Measurements from ENCODE around the gene DUSP22. TPM values are rescaled to one million over a fixed set of nuclear protein-coding genes. Genes with fewer than 3 reads are reported as not detected.

The DUSP22 gene
- polyA plus RNA-seq, 1 experiment = 5.4 TPM

DNA sequence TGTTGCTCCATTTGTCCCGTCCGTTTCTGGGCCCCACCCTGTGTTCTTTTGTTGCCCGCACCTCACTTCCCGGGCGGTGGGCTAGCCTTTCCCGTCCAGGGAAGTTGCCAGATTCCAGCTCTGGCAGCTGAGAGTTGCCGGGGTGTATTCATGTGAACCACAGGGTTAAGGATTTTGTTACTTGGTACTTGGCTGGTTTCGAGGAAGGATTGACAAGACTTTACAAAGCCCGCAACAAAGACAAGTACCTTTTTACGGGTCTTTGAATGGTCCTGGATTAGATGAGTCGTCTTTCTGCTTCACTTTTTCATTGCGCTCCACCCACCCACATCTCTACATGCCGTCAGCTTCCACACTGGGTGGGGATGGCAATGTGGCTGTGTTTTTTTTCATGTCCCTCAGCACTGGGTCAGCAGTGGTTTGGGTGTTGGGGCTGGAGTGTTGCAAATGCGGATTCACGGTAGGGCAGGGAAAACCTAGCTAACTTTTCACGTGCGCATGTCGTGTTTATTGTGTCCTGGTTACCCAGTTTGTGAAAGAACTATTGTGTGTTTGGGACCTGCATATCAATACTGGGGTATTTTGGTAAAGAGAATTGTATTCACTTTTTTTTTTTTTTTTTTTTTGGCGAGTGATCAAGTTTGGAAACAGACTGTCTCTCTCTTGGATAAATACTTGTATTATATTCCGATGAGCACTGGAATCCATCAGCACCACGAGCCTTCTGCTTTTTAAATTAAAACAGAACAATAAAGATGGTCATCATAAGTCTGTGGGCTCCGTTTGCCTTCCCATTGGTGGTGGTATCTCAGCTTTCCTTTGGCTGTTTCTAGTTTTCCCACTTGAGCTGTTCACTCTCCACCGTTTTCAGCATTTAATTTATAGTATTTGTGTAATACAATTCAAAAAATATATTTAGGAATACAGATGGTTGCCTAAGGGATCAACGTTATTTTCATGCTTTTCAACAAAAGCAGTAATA lies 1.2 kb downstream of the DUSP22 start:
- Histone ChIP-seq H3K9me3 (ENCODE audit: control insufficient read depth, insufficient read depth, low read length) (peaks cover 45% of the 10 kb centered on the region), H3K27me3 (ENCODE audit: control insufficient read depth, insufficient read depth, low read length) (no peaks in the 10 kb centered on the region), H3K4me3 (ENCODE audit: low read depth, low read length) (peak overlapping the region; percentile 72), H3K27ac (ENCODE audit: low read depth, low read length) (peak overlapping the region; percentile 47)
- ChIA-PET POLR2A (interaction anchor here (0.6 to 0.7 kb wide), 2 partner anchors 11 to 35 kb away, joined by 3 to 13 read pairs; no protein-coding TSS in a partner anchor), CTCF (interaction anchor here (0.7 to 1.3 kb wide), 2 partner anchors 17 to 314 kb away, joined by 3 to 9 read pairs; no protein-coding TSS in a partner anchor)
- DNase-seq (ENCODE audit: low read depth, low spot score) = no peak
- TF ChIP-seq, protein P1, sequence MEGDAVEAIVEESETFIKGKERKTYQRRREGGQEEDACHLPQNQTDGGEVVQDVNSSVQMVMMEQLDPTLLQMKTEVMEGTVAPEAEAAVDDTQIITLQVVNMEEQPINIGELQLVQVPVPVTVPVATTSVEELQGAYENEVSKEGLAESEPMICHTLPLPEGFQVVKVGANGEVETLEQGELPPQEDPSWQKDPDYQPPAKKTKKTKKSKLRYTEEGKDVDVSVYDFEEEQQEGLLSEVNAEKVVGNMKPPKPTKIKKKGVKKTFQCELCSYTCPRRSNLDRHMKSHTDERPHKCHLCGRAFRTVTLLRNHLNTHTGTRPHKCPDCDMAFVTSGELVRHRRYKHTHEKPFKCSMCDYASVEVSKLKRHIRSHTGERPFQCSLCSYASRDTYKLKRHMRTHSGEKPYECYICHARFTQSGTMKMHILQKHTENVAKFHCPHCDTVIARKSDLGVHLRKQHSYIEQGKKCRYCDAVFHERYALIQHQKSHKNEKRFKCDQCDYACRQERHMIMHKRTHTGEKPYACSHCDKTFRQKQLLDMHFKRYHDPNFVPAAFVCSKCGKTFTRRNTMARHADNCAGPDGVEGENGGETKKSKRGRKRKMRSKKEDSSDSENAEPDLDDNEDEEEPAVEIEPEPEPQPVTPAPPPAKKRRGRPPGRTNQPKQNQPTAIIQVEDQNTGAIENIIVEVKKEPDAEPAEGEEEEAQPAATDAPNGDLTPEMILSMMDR (IDR thresholded peaks at IDR 0.05; ENCODE audit: low read depth, low read length) = no peak

DNA sequence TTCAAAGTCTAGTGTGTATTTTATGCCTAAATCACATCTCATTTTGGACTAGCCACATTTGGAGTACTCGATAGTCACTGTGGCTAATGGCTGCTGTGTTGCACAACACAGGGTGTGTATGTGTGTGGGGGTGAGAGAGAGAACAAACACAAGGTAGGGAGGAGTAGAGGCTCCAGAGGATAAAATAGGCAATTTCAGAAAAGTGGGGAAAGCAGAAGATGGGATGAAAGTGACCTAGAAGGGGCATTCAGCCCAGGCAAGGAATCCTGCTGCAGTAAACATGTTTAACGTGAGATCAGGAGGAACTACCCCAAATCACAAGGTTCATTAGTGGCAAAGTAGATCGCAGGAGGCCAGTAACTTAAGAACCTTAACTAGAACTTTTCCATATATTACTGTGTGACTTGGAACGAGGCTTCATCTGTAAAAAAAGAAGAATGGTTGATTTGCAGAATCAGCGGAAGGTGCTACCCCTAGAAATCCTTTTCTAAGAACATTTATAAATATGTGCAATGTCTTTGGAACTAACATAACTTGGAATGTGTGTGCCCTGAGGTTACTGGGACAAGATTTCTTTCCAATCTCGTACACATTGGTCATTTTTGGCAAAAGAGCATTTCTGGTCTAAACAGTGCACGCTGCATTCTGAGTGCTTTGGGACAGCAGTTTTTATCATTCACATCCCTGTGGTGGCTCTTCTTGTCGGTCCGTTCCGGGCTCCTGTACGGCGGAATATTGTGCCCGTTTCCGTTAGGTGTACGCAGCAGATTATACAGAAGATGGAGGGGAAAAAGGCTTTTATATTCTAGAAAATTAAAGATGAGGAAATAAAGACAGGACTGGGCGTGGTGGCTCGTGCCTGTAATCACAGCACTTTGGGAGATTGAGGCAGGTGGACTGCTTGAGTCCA lies 2.6 kb downstream of the DUSP22 start:
- no peak overlapping the region for H3K4me3 ChIP-seq (ENCODE audit: low read depth, low read length)
- DNase-seq (ENCODE audit: low read depth, low spot score) = no peak
- ChIA-PET POLR2A (no interaction called here), CTCF (no interaction called here)
- H3K27ac ChIP-seq (ENCODE audit: low read depth, low read length) = no peak overlapping the region
- H3K9me3 ChIP-seq (ENCODE audit: control insufficient read depth, insufficient read depth, low read length) = peaks cover 45% of the 10 kb centered on the region
- TF ChIP-seq, protein P1 (IDR thresholded peaks at IDR 0.05; ENCODE audit: low read depth, low read length) = no peak
- no peaks in the 10 kb centered on the region for H3K27me3 ChIP-seq (ENCODE audit: control insufficient read depth, insufficient read depth, low read length)

DNA sequence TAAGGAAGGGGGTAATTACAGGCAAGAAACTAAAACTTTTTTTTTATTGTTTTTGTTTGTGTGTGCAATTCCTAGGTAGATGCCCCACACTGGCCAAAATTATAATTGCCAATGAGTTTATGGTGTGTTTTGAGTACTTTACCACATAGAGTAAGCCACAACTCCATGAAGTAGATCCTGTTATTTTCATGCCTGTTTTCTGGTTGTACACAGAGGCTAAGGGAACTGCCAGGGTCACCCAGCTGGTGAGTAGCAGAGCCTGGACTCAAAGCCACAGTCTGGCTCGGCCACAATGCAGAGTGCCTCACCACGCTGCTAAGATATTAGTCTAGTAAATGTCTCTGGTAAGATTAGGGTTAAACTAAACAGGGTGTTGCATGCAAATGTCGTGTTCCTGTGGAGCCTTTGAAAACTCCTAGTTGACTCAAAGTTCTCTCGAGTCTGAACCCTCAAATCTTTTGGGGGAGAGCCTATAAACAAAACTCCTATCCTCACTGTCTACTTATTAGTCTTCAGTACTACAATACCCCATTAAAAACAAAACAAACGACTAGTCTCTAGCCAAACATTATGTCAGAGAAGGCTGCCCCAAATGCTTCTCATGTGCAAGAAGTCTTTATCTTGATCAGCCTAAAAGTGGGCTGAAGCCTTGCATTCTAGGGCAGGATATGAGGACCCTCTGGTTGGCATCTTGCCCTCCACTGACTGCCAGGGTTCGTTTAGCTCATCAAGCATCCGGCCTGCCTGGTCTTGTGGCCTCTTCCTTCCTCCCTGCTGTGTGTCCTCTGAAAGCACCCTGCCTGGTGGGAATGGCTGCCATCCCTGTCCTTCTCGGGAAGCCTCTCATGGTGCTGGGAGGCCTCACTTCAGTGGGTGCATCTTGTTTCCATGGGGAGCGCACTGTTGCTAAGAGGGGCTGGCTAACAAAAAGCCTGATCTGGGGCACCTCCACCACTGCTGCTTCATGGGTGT lies 4.2 kb downstream of the DUSP22 start:
- ChIA-PET CTCF (no interaction called here), POLR2A (no interaction called here)
- Histone ChIP-seq H3K9me3 (ENCODE audit: control insufficient read depth, insufficient read depth, low read length) (peaks cover 51% of the 10 kb centered on the region), H3K27ac (ENCODE audit: low read depth, low read length) (no peak overlapping the region), H3K27me3 (ENCODE audit: control insufficient read depth, insufficient read depth, low read length) (no peaks in the 10 kb centered on the region), H3K4me3 (ENCODE audit: low read depth, low read length) (no peak overlapping the region)
- DNase-seq (ENCODE audit: low read depth, low spot score) = no peak
- TF ChIP-seq, protein P1 (IDR thresholded peaks at IDR 0.05; ENCODE audit: low read depth, low read length) = no peak

DNA sequence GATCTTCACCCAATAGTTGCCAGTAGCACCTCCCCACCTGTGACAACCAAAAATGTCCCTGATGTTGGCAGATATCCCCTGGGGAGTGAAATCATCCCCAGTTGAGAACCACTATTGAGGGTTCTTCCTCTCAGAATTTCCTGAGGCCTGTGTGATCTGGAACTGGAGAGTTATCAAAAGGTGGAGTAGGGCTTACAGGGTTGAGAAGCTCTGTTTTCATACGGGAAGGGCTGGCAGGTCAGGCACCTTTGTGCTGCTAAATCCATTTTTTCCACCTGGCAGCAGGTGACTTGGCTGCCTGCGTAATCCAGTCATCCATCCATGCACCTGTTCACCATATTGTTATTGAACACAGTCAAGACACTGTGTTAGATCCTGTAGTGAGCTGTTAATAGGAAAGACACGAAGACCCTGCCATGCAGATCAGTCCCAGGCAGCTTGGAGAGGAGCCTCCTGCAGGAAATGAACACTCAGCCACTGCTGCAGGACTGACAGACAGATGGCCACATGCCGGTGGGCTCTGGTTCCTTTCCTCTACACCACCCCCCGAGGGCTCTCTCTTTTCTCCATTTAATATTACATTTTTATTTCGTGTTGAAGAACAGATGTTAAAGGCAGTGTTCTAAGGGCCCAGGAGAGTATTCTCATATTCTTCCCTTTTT lies 5.4 kb downstream of the DUSP22 start:
- ChIA-PET POLR2A (no interaction called here), CTCF (no interaction called here)
- Histone ChIP-seq H3K27me3 (ENCODE audit: control insufficient read depth, insufficient read depth, low read length) (no peaks in the 10 kb centered on the region), H3K27ac (ENCODE audit: low read depth, low read length) (no peak overlapping the region), H3K9me3 (ENCODE audit: control insufficient read depth, insufficient read depth, low read length) (peaks cover 51% of the 10 kb centered on the region), H3K4me3 (ENCODE audit: low read depth, low read length) (no peak overlapping the region)
- TF ChIP-seq, protein P1 (IDR thresholded peaks at IDR 0.05; ENCODE audit: low read depth, low read length) = no peak
- no peak for DNase-seq (ENCODE audit: low read depth, low spot score)

Data from AG04450 (cell line).